Stimulated activated CD8-positive, alpha-beta memory T cell treated with anti-CD3 and anti-CD28 coated beads, Interleukin-7, amount 100 ng/mL, for 1 hour (primary cell): Measurements from ENCODE around the gene MAP3K6.

Experiments
- DNase-seq, 2 donors: peaks; one replicate each; pipeline ENCODE4 v3.0.0-alpha.2; 2020; ENCODE audit warnings: low read depth in 2 of 2

The MAP3K6 gene

DNA sequence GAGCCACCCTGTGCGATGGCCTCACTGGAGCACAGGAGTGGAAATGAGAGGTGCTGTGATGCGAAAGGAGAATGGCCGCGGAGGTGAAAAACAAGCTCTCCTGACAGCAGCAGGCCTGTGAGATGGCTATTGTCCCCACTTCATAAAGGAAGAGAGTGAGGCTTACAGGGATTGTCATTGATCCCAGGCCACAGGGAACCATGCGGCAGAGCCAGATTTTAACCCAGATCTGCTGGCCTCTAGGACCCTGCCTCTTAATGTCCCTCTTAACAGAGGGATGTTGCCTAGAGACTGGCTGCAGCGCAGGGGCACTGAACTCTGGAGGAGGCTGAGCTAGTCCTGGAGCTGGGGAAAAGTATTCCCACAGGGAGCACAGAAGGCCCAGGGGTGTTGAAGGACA, 28.0 kb downstream of the MAP3K6 start:
- no peak for DNase-seq

DNA sequence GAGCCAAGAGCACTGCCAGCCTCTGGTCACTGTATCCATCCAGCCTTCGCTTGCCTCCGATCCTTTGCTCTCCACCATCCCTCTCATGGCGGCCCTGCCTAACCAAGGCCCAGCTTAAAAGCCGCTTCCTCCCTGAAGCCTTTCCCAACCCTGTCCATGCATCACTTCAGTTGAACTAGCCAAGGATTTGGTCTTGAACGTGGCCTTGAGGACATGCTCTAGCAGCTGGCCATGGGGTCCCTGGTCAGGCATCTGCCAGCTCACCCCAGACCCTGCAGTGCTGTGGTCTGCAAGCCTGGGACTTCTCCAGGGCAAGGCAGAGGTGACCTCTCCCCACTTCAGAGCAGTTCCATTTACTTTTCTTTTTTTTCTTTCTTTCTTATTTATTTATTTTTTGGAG, 30.0 kb downstream of the MAP3K6 start:
- DNase-seq: no peak

DNA sequence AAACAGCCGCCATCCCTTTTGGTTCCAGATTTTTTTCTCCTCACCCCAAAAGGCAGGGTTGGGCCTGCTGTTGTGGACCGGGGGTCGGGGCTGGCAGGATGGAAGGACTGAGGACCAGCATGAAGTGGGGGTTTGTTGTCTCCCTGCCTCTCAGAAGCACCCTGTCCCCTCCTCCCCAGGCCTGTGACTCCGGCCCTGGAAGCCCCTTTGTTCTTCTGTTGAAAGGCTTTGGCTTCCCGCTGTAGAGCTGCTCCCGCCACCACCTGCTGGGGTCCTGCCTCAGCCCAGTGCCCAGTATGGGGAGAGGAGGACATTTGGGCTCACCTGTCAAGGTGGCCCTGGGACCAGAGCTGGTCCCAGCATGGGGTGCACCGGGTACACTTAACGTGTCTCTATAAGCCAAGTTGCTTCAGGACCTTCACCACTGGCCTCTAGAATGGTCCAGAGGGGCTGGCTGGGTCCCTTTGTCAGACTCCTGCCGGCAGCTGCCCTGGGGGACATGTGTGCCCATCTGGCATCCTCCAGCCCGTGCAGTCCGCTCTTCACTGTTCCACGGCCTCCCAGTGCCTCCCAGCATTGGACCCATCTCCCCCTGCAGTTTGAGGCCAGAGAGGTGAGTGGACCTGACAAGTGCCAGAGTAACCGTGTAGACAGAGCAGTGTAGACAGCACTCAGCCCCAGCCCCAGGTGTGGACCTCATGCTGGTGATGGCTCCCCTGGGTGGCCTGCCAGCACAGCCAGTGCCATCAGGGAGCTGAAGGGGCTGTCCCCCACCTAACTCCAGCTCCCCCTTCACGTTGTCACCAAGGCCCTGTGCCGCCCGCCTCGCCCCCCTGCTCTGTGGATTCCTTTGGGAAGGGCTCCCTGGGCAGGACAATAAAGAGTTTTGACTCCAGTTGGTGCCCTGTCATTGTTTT, 31.0 kb downstream of the MAP3K6 start:
- DNase-seq: no peak

DNA sequence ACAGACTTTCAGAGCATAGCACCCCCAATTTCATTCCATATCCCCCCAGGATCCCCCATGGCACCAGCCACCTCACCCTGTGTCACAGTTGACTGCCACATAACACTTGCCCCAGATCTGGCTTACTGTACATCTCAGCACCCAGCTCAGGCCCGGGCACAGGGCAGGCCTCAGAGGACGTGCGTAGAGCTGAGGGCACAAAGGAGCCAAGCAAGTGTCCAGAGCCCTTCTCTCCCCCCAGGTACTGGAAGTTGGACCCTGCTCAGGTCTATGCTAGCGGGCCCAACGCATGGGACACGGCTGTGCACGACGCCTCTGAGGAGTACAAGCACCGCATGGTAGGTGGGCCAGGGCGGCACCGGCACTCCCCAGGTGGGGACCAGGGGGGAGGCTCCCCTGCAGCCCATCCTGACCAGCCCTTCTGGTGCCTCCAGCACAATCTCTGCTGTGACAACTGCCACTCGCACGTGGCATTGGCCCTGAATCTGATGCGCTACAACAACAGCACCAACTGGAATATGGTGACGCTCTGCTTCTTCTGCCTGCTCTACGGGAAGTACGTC, 33.0 kb downstream of the MAP3K6 start:
- no peak for DNase-seq

DNA sequence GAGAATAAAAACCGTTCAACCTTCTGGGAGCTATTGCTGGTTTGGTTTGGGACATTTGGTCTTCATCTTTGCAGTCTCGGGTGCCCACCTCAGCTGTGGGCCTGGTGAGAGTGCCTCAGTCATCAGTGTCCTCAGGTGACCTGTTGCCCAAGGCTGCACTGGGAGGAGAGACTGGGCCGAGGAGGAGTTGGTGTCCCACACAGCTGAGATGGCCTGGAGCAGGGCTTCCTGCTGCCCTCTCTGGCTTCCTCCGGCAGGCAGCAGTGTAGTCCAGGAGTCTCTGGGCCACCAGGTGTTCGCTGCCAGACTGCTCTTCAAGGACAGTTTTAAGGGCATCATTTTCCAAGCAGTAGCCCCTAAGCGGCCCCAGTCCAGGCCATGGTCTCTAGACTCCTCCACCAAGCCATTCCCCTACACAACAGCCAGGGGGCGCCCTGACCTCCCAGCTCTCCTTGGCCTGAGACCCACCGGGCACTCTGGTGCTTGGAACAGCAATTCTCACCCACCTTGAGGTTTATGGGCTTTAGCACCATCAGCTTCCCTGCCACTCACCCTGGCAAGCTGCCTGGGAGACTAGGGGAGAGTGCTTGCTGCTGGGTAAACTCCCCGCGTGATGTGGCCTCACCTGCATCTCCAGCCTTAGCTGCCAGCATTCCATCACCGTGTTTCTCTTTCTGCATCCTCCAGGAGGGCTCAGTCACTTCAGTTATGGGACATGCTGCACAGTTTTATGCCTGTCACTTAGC, 34.1 kb downstream of the MAP3K6 start:
- peak; percentile 32 to 47 for DNase-seq

DNA sequence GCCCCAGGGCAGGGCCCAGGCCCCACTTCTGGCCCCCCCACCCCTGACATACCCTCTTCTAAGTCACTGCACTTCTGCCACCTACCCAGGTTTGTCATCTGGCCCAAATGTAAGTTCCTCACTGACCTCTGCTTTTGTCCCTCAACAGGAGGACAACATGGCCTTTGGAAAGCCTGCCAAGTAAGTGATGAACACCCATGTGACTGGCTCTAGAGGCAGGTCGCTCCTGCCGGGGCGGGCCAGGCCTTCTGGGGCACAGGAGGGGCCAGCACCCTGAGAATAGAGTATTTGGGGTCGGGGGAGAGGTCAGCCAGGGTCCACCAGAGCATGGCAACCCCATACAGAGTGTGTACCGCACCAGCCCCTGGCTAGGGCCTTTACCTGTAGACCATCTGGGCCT, 34.8 kb downstream of the MAP3K6 start:
- no peak for DNase-seq

DNA sequence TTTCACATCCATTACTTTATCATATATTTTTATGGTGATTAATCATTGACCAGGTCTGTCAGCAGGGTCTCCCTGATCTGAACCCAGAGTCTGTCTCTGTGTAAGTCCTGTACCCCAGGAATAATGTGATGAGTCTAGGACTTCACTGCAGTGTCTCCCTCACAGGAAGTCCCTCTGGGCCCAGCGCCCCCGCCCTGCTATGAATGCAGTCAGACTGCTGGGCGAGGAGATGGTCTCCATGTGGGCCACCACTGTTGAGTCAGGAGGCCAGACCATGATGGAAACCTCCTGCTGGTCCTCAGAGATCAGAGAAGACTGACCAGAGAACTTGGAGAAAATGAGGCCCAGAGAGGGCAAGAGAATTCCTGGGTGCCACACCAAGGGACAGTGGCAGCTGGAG, 35.3 kb downstream of the MAP3K6 start:
- DNase-seq: no peak

DNA sequence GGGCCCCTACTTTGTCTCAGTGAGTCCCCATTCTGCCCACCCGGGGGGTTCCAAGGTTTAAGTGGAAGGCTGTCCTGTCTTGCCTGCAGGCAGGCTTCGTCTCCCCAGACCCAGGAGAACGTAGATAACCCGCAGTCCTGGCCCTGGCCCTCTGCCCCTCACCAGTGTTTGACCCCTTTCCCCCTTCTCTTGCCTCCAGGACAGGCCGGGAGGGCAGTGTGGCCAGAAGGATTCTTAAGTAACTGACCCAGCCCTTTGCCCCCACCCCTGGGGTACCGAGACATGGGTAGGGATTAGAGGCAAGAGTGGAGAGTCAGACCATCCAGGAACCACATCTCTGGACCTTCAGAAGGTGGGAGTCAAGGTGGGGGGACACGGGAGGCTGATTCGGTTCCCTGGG, 36.0 kb downstream of the MAP3K6 start:
- DNase-seq: no peak

DNA sequence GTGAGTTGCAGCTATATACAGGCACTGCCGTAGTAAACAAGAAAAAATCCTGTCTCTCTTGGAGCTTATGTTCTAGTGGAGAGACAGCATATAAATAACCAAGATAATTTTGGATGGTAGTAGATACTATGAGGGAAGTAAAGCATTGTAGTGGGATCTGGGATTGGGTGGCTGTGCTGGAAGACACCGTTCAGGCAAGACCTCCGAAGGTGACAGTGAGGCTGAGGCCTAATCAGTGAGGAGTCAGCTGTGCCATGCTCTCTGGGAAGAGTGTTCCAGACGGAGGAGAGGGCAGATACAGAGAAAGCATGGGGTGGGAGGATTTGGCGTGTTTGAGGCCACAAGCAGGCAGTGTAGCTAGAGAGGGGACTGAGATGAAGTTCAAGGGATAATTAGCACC, 38.8 kb downstream of the MAP3K6 start:
- no peak for DNase-seq

DNA sequence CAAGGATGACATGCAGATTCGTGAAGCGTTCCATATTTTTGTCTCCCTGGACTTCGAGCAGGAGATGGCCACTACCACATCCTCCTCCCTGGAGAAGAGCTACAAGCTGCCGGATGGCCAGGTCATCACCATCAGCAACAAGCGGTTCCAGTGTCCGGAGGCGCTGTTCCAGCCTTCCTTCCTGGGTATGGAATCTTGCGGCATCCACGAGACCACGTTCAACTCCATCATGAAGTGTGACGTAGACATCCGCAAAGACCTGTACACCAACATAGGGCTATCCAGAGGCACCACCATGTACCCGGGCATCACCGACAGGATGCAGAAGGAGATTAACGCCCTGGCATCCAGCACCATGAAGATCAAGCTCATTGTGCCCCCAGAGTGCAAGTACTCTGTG, 41.5 kb downstream of the MAP3K6 start:
- DNase-seq: no peak

DNA sequence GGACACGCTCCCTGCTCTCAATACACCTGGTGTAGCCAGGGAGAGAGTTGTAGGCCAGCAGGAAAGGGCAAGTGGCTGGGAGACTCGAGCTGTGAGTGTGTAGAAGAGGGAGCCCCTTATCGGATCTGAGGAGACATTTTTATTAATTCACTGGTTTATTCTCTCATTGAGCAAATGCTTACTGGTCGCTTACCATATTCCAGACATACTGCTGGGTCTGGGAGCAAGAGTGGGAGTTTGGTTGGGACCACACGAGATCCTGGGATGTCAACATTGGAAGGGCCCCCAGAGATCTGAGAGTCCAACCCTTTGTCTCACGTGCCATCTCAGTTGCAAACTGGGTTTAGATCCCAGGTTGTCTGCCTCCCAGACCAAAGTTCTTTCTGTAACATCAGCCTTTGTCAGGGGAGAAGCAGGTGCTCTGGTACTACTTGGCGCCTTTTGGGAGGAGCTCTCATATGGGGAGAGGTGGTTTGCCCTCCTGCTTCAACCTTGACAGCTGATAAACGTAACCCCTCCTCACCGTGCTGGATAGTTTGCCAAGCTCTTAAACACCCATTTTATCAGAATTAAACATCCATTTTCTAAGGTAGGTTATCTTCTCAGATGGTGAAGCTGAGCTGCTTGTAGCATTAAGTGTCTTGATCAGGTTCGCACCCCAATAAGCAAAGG, 44.1 kb downstream of the MAP3K6 start:
- no peak for DNase-seq

DNA sequence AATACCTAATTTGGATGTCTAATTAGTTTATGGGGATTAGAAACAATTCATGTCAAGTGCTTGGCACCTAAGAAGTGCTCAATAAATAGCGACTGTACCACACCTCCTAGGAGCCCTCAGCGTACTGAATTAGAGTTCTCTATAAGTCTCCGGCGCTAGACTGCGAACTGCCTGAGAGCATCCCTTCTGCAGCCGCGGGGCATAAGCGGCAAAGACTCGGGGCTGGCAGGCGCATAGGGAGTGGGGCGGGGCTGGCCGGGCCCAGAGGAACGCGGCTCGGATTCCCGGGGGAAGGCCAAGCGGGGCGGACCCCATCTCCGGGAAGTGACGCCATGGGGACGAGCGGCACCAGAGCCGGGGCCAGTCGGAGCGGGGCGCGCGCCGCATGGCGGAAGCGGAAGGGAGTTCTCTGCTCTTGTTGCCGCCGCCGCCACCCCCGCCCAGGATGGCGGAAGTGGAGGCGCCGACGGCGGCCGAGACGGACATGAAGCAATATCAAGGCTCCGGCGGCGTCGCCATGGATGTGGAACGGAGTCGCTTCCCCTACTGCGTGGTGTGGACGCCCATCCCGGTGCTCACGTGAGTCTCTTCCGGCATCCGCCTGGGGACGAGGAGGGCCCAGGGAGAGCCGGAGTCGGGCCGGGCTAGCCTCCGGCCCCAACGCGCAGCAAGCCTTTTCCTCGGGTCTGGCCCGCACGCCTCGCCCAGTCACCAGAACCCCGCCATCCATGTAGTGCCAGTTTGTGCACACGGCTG, 44.8 kb downstream of the MAP3K6 start, which contains the start of gene TMEM222:
Gene TMEM222 (plus strand): TSS at position 351 of the 756 bp plus-strand sequence. CDS start 35 bp downstream, at position 386.
- peak; percentile 93 for DNase-seq

DNA sequence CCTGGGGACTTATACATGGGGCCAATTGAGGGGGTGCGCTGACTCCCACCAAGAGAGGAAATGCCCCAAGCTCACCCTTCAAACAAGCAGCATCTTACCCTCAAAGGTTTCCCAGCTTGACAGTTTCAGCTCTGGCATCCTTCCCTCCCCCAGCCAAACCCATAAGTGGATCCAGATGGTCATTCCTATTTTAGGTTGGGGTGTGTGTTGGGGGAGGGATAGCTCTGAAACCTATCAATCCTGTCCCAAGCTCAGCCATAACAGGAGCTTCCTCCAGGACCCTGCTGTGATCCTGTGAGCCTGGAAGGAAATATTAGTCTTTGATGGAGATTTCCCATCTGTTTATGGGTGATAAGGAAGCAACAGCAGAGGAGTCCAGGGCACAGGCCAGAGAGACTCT, 48.2 kb downstream of the MAP3K6 start:
- DNase-seq: no peak

DNA sequence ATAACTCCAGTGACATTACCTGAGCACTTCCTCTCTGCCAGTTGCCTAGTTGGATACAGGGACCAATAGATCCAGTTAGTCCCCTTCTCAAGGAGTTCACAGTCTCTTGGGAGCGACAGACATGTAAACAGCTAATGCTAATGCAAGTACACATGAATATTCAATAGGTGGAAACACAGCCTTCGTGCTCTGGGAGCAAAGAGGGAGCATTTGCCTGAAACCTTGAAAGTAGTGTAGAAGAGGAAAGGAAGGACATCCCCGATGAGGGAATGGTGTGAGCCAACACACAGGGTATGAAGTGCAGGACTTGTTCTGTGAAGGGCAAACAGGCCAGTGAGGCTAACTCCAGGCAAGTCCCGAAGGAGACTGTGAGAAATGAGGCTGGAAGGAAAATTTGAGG, 48.6 kb downstream of the MAP3K6 start:
- no peak for DNase-seq

DNA sequence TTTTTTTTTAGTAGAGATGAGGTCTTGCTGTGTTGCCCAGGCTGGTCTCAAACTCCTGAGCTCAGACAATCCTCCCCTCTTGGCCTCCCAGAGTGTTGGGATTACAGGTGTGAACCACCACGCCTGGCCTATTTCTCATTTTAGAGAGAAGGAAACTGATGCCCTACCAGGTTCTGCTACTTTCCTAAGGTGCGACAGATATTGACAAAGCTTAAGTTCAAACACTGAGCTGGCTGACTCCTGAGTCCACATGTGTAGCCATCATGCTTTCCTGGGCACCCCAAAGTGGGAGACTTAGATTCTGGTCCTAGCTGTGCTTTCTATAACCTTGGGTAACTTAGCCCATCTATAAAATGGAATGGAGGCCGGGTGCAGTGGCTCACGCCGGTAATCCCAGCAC, 49.9 kb downstream of the MAP3K6 start:
- no peak for DNase-seq

DNA sequence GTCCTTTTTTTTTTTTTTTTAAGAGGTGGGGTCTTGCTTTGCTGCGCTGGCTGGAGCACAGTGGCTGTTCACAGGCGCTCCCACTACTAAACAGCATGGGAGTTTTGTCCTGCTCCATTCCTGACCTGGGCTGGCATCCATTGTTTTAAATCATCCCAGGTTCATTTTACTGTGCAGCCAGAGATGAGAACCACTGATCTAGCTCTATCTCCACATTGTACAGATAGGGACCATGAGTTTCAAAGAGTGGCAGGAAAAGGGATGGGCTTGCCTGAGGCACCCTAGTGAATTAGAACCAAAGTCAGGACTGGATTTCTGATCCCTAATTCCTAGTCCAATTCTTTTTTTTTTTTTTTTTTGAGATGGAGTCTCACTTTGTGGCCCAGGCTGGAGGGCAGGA, 52.0 kb downstream of the MAP3K6 start:
- no peak for DNase-seq

DNA sequence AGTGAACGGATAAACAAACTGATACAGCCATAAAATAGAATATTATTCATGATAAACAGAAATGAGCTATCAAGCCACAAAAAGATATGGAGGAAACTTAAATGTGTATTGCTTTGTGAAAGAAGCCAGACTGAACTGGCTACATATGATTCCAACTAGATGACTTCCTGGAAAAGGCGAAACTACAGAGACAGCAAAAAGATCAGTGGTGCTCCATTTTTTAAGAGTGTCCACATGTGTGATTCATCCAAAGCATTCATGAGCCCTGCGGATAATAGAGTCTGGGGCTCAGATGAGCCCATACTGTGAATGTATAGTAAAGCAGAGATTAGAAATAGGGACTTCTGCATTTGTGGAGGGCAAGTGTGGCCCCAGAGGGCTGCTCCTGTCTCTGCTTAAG, 52.6 kb downstream of the MAP3K6 start:
- DNase-seq: no peak

DNA sequence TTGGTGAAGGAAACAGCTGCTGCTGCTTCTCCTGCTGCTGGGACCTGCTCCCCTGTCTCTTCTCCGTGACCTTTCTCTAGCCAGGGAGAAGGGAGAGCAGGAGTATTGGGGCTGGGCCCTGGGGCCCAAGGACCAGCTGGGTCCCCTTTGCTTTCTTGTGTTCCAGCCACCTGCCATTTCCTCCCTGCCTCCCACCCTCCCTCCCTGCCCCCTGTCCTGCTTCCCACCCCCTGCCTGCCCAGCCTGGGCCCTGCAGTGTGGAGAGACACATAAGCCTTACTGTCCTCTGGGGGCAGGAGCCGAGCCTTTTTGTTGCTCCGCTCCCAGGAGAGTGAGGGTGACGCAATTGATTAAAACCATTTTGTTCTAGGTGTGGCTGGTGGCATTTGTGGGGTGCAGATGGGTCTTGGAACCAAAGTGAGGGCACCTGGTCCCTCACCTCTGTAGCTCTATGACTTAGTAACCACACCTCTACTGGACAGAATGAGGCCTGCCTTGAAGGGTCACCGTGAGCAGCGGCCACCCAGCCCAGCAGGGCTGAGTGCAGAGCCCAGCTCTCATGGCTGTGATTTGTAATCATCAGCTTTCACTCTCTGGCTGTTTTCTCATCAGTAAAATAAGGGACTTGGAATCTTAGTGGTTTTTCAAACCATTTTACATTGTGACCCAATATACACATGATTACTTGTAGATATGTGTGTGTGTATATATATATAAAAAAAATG, 58.7 kb downstream of the MAP3K6 start:
- no peak for DNase-seq

DNA sequence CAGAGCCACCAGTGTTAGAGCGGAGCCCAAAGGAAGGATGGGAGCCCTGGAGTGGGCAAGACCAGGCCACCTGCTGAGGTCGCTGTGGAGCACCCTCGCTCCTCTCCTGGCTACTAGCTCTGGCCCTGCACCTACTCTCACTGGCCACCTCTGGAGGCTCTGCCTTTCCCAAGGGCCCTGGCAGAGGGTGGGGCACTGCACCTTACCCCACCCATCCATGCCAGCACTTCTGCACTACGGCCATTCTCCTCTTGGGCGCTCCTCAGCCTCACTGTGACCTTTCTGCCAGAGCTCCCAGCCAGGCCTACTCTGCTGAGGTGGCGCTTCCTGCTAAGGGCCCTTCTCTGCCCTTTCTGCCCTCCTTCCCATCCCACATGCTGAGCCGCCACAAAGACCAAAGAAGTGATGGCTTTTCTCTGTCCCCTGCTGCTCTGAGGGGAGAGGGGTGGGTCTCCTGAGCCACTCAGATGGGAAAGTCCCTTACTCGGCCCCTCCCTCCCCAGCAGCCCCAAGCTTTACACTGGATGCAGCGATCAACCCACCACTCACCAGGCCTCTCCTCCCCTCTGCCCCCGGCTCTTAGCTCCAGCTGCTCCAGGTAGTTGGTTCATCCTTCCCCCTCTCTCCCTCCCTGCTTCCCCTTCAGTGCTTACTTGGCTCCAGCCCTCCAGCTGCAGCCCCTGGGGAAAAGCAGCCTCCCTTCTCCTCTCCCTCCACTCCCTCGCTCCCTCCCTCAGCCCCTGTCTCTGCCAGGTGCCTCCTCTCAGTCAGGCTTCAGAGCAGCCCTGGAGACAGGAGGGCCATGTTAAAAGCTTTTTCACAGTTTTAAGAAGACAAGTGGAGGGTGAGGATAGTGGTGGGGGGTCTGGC, 59.6 kb downstream of the MAP3K6 start:
- no peak for DNase-seq

DNA sequence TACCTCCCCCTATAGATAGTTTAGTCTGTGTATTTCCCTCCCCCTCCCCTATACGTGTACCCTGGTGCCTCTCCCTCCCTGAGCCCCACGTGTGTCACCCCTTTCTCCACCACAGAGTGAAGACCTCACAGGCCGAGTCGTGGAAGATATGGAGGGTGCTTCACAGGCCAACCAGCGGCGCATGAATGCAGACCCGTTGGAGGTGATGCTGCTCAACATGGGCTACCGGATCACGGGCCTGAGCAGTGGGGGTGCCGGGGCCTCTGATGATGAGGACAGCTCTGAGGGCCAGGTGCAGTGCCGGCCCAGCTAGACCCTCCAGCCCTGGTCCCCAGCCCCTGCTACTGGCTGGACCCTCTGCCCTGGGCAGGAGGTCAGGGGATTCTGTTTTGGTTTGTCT, 60.7 kb downstream of the MAP3K6 start:
- no peak for DNase-seq
